Muscle of leg (tissue), 11 donors: ENCODE measurements around the gene ARPIN. TPM values are rescaled to one million over a fixed set of nuclear protein-coding genes. Genes with fewer than 3 reads are reported as not detected.
"Not testable (repeated sequence)": the region's sequence is repeated elsewhere in the genome, so short reads cannot be mapped to it uniquely, and the experiment has no call there.

Experiments used
- DNase-seq: peaks from one replicate; pipeline ENCODE4 v3.0.0; 2013
- H3K27ac ChIP-seq: one replicate; pipeline ENCODE4 v1.5.1; 2013; ENCODE audit warnings: mild to moderate bottlenecking, low read length, control low read depth
- H3K27me3 ChIP-seq: one replicate; pipeline ENCODE4 v1.6.1; 2013; ENCODE audit warnings: low read length; ENCODE audit not compliant: control insufficient read depth, insufficient read depth
- H3K36me3 ChIP-seq: one replicate; pipeline ENCODE4 v1.6.1; 2013; ENCODE audit warnings: low read length; ENCODE audit not compliant: control insufficient read depth, insufficient read depth
- H3K4me1 ChIP-seq: one replicate; pipeline ENCODE4 v1.6.1; 2013; ENCODE audit warnings: low read length; ENCODE audit not compliant: control insufficient read depth, insufficient read depth
- H3K4me3 ChIP-seq: one replicate; pipeline ENCODE4 v1.5.1; 2013; ENCODE audit warnings: low read length, control low read depth
- H3K9me3 ChIP-seq: replicated peaks from 2 replicates; pipeline ENCODE4 v1.6.1; 2013; ENCODE audit warnings: low read depth, low read length; ENCODE audit not compliant: control insufficient read depth
- WGBS: methylation state at CpG from one replicate; pipeline ENCODE4 v1.1.5; 2013; ENCODE audit warnings: missing lambda C conversion rate; ENCODE audit not compliant: insufficient coverage; 5-methylcytosine and 5-hydroxymethylcytosine counted together
- polyA plus RNA-seq, 8 donors: library from polyadenylated mRNA; unstranded; fragments of 120-200 nt; gene quantifications; one replicate each; pipeline versions ENCODE4 v1.2.1 to v1.2.3, GENCODE V29; 2013; ENCODE audit warnings: inconsistent platforms in 1 of 8, low replicate concordance in 1 of 8; ENCODE audit not compliant: insufficient read length in 8 of 8, insufficient read depth in 1 of 8
- total RNA-seq: library from RNA; stranded (reverse); fragments of 120-200 nt; gene quantifications from one replicate; pipeline ENCODE4 v1.2.4, GENCODE V29; 2013

The ARPIN gene
- total and polyA plus RNA-seq, 9 donors, result 10.1 to 21.3 (median 16.9) TPM

DNA sequence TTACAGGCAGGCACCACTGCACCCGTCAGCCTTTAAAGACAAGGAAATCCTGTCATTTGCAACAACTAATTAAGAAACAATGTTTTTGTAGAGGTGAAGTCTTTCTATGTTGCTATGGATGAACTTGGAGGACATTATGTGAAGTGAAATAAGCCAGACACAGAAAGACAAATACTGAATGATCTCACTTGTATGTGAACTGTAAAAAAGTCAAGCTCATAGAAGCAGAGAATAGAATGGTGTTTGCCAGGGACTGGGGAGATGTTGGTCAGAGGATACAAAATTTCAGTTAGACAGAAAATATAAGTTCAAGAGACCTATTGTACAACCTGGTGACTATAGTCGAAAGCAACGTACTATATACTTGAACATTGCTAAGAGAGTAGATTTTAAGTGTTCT, 27.2 kb upstream of the ARPIN start:
- Histone ChIP-seq H3K27ac (no peak overlapping the region), H3K36me3 (no peaks in the 10 kb centered on the region), H3K27me3 (no peaks in the 10 kb centered on the region), H3K4me1 (no peaks in the 10 kb centered on the region), H3K4me3 (no peak overlapping the region), H3K9me3 (no peaks in the 10 kb centered on the region)
- no peak for DNase-seq
- no CpG with 5 or more reads among the region's 3 CpGs for WGBS

DNA sequence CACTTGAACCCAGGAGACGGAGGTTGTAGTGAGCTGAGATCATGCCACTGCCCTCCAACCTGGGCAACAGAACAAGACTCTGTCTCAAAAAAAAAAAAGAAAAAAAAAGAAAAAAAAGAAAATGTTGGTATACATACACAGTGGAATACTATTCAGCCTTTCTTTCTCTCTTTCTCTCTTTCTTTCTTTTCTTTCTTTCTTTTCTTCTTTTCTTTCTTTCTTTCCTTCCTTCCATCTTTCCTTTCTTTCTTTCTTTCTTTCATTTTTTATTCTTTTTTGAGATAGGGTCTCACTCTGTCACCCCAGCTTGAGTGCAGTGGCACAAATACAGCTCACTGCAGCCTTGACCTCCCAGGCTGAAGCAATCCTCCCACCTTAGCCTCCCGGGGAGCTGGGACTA, 26.6 kb upstream of the ARPIN start:
- not testable (repeated sequence) for H3K36me3 ChIP-seq, H3K27ac ChIP-seq, DNase-seq, H3K4me1 ChIP-seq, H3K27me3 ChIP-seq, H3K4me3 ChIP-seq, H3K9me3 ChIP-seq
- WGBS, result 63% methylated on average over 1 of the region's 2 CpGs

DNA sequence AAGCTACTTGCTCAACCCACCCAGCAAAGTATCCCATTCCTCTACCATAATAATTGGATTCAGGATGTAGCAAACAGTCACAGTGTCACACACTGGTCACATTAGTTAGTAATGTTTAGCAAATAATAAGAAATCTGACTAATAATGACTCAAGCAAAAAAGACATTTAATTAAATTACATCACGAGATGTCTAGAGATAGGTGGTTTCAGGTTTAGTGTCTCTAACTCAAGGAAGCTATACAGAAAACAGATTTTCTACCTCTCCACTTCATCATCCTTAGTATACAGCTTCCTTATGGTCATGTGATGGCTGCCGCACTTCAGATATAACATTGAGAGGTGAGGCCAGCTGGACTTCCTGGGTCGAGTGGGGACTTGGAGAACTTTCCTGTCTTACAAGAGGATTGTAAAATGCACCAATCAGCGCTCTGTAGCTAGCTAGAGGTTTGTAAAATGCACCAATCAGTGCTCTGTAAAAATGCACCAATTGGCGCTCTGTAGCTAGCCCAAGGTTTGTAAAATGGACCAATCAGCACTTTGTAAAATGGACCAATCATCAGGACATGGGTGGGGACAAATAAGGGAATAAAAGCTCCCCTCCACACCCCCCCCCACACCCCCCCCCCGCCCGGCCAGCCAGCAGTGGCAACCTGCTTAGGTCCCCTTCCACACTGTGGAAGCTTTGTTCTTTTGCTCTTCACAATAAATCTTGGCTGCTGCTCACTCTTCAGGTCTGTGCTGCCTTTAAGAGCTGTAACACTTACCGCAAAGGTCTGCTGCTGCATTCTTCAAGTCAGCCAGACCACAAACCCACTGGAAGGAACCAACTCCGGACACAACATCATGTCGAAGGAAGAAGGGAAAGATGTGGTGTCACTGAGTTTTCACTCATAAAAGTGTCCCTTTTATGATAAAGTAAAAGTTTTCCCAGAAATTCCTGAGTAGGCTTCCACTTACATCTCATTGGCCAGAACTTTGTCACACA, 24.9 kb upstream of the ARPIN start:
- Histone ChIP-seq H3K4me1 (no peaks in the 10 kb centered on the region), H3K27me3 (no peaks in the 10 kb centered on the region), H3K4me3 (no peak overlapping the region), H3K9me3 (no peaks in the 10 kb centered on the region), H3K36me3 (no peaks in the 10 kb centered on the region), H3K27ac (no peak overlapping the region)
- no peak for DNase-seq
- WGBS, result 87% methylated on average over 3 of the region's 10 CpGs

DNA sequence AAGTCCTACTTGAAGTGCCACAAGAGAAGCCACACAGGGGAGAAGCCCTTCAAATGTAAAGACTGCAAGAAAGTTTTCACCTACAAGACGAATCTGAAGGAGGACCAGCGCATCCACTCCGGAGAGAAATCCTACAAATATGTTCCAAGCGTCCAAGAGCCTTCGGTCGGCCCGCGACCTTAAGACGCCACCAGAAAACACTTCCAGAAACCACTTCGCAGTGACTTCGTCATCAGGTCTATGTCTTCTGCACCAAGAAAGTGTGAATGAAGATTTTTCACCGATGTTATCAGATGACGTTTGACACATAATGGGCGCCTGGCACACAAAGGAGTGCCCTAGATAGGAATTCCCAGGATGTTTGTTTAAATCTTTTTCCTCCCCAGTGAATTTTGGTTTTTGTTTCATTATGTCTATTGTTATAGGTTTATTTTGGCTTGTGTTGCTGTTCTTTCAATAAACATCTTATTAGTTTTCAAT, 24.1 kb upstream of the ARPIN start:
- 96% methylated on average over 8 of the region's 14 CpGs for WGBS
- no peak for DNase-seq
- Histone ChIP-seq H3K4me3 (no peak overlapping the region), H3K36me3 (no peaks in the 10 kb centered on the region), H3K27ac (no peak overlapping the region), H3K27me3 (no peaks in the 10 kb centered on the region), H3K9me3 (no peaks in the 10 kb centered on the region), H3K4me1 (no peaks in the 10 kb centered on the region)

DNA sequence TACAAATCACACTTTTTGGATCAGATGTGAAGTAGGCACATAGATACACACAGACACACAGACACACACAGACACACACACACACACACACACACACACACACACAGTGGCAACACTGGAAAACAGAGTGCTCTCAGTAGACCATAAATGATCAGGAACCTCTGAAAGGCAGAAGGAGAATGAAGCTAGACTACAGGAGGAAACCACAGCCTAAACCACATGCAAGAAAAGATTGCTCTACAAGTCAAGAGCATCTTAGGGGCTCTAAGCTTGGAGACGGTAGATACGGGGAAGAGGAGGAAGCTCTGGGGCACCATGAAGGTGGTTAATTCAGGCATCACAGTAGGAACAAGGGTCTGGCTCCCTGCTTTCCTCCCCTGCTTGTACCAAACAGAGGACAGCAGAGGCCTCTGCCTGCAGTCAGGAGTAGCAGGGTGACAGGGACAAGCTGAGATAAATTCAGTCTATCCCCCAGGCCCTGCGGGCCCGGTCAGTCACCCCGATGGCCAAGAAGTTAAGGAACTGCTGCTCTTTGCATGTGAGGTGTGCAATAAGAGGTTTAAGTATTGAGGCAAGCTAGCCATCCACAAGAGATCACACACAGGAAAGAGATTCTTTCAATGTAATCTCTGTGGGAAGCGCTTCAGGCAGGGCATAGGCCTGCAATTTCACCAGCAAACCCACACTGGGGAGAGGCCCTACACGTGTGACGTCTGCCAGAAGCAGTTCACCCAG, 23.5 kb upstream of the ARPIN start:
- Histone ChIP-seq H3K4me1 (no peaks in the 10 kb centered on the region), H3K9me3 (no peaks in the 10 kb centered on the region), H3K27me3 (no peaks in the 10 kb centered on the region), H3K4me3 (no peak overlapping the region), H3K36me3 (no peaks in the 10 kb centered on the region), H3K27ac (no peak overlapping the region)
- DNase-seq, result no peak
- 72% methylated on average over 8 of the region's 8 CpGs for WGBS

DNA sequence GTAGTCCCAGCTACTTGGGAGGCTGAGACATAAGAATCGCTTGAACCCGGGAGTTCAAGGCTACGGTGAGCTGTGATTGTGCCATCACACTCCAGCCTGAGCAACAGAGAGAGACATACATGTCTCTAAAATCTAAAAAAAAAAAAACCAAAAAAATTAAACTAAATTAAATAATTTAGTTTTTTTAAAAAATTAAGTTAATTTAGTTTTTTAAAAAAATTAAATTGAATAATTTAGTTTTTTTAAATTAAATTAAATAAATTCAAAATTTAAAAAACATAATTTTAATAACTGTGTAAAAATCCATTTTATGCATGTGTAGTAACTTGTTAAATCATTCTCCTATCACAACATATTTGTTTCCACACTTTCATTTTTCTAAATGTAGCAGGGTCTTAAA, 20.1 kb upstream of the ARPIN start:
- no CpG with 5 or more reads among the region's 3 CpGs for WGBS
- DNase-seq, result no peak
- Histone ChIP-seq H3K27ac (no peak overlapping the region), H3K4me1 (no peaks in the 10 kb centered on the region), H3K9me3 (no peaks in the 10 kb centered on the region), H3K36me3 (no peaks in the 10 kb centered on the region), H3K27me3 (no peaks in the 10 kb centered on the region), H3K4me3 (no peak overlapping the region)

DNA sequence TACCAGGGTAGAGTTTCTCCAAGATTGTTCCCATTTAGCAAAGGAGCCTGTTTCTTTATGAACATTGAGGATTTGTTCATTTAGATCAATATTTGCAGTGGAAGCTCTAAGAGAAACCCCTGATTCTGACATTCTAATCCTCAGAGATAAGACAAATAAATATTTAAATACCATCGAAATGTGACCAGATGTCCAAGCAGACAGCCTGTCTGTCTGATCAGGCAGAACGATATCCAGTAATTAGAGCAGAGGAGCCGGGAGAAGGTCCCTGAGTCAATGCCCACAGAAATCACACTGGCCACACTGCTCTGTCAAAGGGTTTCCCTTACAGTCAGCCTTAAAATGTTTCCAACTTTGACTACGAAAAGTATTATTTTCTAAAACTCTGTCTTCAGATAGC, 15.7 kb upstream of the ARPIN start:
- Histone ChIP-seq H3K36me3 (no peaks in the 10 kb centered on the region), H3K4me1 (no peaks in the 10 kb centered on the region), H3K27ac (no peak overlapping the region), H3K4me3 (no peak overlapping the region), H3K9me3 (no peaks in the 10 kb centered on the region), H3K27me3 (no peaks in the 10 kb centered on the region)
- WGBS, result 80% methylated on average over 3 of the region's 4 CpGs
- no peak for DNase-seq

DNA sequence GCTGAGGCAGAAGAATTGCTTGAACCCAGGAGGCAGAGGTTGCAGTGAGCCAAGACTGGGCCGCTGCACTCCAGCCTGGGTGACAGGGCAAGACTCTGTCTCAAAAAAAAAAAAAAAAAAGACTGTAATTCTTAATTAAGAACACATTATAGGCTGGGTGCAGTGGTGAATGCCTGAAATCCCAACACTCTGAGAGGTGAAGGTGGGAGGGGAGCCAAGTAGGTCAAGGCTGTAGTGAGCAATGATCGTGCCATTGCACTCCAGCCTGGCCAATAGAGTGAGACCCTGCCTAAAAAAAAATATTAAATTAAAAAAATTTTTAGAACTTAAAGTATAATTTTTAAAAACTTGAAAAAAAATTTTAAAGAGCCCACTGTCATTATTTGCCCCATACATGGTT, 13.4 kb upstream of the ARPIN start:
- Histone ChIP-seq H3K27ac (no peak overlapping the region), H3K36me3 (no peaks in the 10 kb centered on the region), H3K9me3 (no peaks in the 10 kb centered on the region), H3K4me3 (no peak overlapping the region), H3K27me3 (no peaks in the 10 kb centered on the region), H3K4me1 (no peaks in the 10 kb centered on the region)
- WGBS, result no CpG with 5 or more reads among the region's 2 CpGs
- no peak for DNase-seq

DNA sequence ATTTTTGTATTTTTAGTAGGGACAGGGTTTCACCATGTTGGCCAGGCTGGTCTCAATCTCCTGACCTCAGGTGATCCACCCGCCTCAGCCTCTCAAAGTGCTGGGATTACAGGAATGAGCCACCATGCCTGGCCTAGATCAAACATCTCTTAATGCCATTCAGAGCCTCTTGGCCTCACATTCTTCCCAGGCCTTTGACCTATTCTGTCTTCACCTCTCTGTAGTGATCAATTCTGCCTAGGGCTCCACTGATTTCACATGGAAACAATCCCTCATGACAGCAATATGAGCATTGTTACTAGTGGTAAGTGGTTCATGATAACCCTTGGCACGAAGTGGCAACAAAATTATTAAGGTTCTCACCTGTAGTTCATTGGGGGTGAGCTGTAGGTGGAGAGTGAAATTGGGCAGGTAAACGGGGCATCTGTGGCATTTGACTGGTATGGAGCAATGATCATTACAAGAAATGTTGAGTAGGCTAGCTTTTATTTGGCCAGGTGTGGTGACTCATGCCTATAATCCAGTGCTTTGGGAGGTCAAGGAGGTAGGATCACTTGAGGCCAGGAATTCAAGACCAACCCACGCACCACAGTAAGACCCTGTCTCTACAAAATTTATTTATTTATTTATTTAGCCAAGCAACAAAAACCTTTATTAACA, 4.8 kb upstream of the ARPIN start:
- Histone ChIP-seq H3K36me3 (no peaks in the 10 kb centered on the region), H3K4me1 (peaks cover 7% of the 10 kb centered on the region), H3K27me3 (no peaks in the 10 kb centered on the region), H3K4me3 (no peak overlapping the region), H3K27ac (no peak overlapping the region), H3K9me3 (no peaks in the 10 kb centered on the region)
- DNase-seq, result no peak
- 67% methylated on average over 2 of the region's 4 CpGs for WGBS

DNA sequence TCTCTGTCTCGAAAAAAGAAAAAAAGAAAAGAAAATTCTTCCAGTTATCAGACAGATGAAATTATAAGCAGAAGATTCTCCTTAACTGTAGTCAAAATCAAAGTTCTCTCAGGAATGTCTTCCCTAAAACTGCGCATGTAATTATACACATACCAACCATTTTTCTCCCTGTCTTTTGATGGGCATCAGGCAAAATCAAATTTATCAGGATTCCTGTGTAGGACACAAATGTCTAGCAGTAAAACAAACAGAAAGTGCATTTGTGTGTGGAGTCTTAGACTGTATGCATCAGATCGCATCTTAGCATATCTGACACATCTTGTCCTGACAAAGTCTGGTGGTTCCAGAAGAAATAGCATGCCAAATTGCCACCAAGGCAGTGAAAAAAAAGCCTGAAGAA, 3.9 kb upstream of the ARPIN start:
- H3K27me3 ChIP-seq, result no peaks in the 10 kb centered on the region
- H3K36me3 ChIP-seq, result no peaks in the 10 kb centered on the region
- H3K9me3 ChIP-seq, result no peaks in the 10 kb centered on the region
- peaks cover 12% of the 10 kb centered on the region for H3K4me1 ChIP-seq
- WGBS, result no CpG with 5 or more reads among the region's 3 CpGs
- DNase-seq, result no peak
- H3K27ac ChIP-seq, result no peak overlapping the region
- no peak overlapping the region for H3K4me3 ChIP-seq
